GM10266 (cell line): ENCODE results near the gene BTBD18.

Experiments
- DNase-seq: peaks from one replicate; pipeline ENCODE4 v3.0.0; 2012; ENCODE audit errors: extremely low spot score
- CTCF ChIP-seq: IDR thresholded peaks from 2 replicates; pipeline ENCODE4 v1.5.1; 2012; ENCODE audit warnings: mild to moderate bottlenecking, low read depth; ENCODE audit not compliant: control insufficient read depth, insufficient read depth; ENCODE audit errors: missing control alignments

Gene BTBD18

GRCh38 chr11:57763568-57763967 lies 11.9 kb upstream of the BTBD18 start:
- DNase-seq = no peak
- no peak for TF ChIP-seq CTCF

- TF ChIP-seq CTCF = no peak
- DNase-seq = no peak
Observed at GRCh38 chr11:57762235-57762861, 10.7 kb upstream of the BTBD18 start.

- no peak for TF ChIP-seq CTCF
- peak; percentile 91 for DNase-seq
Observed at GRCh38 chr11:57761301-57762234, 9.9 kb upstream of the BTBD18 start, which contains the start of gene CTNND1. Gene CTNND1, plus strand, starts transcription at chr11:57761802. Its CDS starts 29,677 bp downstream, at chr11:57791479.

- no peak for TF ChIP-seq CTCF
- DNase-seq = no peak
Observed at GRCh38 chr11:57758174-57758573, 6.6 kb upstream of the BTBD18 start.

GRCh38 chr11:57752954-57753353 lies 1.3 kb upstream of the BTBD18 start:
- no peak for DNase-seq

GRCh38 chr11:57751176-57751575 lies 443 bp downstream of the BTBD18 start:
- DNase-seq = no peak
- no peak for TF ChIP-seq CTCF

More at GRCh38 chr11:57752954-57753353, 1.3 kb upstream of the BTBD18 start:
- TF ChIP-seq CTCF = no peak

GRCh38 chr11:57746920-57747319 lies 4.7 kb downstream of the BTBD18 start:
- no peak for TF ChIP-seq CTCF
- no peak for DNase-seq
